Adrenal gland (tissue), 5 donors: Measurements from ENCODE around the gene OGDH.

Experiments used
- CTCF ChIP-seq, 6 experiments: fragments of 450-650 bp in 4 of 6; fragments of 200-600 bp in 2 of 6; sonication (generic) in 1 of 6; IDR thresholded peaks; 1 replicate in 5 of 6; 2 replicates in 1 of 6; pipeline versions ENCODE4 v1.5.1 to v1.8.0; 2016 to 2021; ENCODE audit warnings: antibody characterized with exemption in 6 of 6, mild to moderate bottlenecking in 2 of 6, moderate library complexity in 1 of 6
- POLR2A ChIP-seq, 2 donors: fragments of 450-650 bp; IDR thresholded peaks; one replicate each; pipeline ENCODE4 v1.6.1; 2017; ENCODE audit warnings: antibody characterized with exemption in 2 of 2, mild to moderate bottlenecking in 2 of 2, moderate library complexity in 1 of 2
- donor health status: DM: no; HTN: no; CAD: no.

GRCh38 chr7:44566680-44567079 lies 39.7 kb upstream of the OGDH start:
- no peak for TF ChIP-seq CTCF (IDR thresholded peaks at IDR 0.05)
- TF ChIP-seq POLR2A (IDR thresholded peaks at IDR 0.05): no peak
